SK-N-SH (cell line): ENCODE results near the gene CDK5R2. TPM values are rescaled to one million over a fixed set of nuclear protein-coding genes. Genes with fewer than 3 reads are reported as not detected.

Experiments
- CTCF ChIA-PET: fragments of 300-600, 350-600 bp; formaldehyde crosslinking; extraction: SDS; loops from one replicate; lab custom pipeline; 2021; lab: Yijun Ruan, JAX
- POLR2A ChIA-PET: fragments of 350-600 bp; sonication (Branson Sonifier 250); formaldehyde crosslinking; extraction: SDS; loops from one replicate; lab custom pipeline; 2020; ENCODE audit warnings: antibody characterized with exemption, inconsistent platforms; lab: Yijun Ruan, JAX
- DNase-seq: peaks from one replicate; pipeline ENCODE4 v3.0.0; 2012
- H2AFZ ChIP-seq: fragments of 200-600 bp; sonication (generic); 2 replicates; pipeline ENCODE4 v1.8.1; 2016; ENCODE audit warnings: antibody characterized with exemption, mild to moderate bottlenecking, low read depth
- H3F3A ChIP-seq: fragments of 200-600 bp; sonication (generic); replicated peaks from 2 replicates; pipeline ENCODE3; 2016; ENCODE audit warnings: antibody characterized with exemption, mild to moderate bottlenecking; ENCODE audit not compliant: insufficient read depth
- H3K27ac ChIP-seq, 2 experiments: fragments of 200-500 bp in 1 of 2; fragments of 200-600 bp in 1 of 2; sonication (Bioruptor generic) in 1 of 2; sonication (generic), shearing (Covaris generic) in 1 of 2; 2 replicates each; pipeline versions ENCODE4 v1.5.1 to v1.6.1; 2014 to 2016; ENCODE audit warnings: low read depth in 2 of 2, inconsistent platforms in 1 of 2, low read length in 1 of 2, mild to moderate bottlenecking in 1 of 2, mixed read lengths in 1 of 2
- H3K27me3 ChIP-seq: fragments of 200-600 bp; sonication (generic), shearing (Covaris generic); 2 replicates; pipeline ENCODE4 v1.6.1; 2016; ENCODE audit warnings: mixed run types; ENCODE audit not compliant: insufficient read depth
- H3K36me3 ChIP-seq, 2 experiments: fragments of 200-500 bp in 1 of 2; fragments of 200-600 bp in 1 of 2; sonication (Bioruptor generic) in 1 of 2; sonication (generic) in 1 of 2; replicated peaks in 1 of 2; 2 replicates each; pipeline versions ENCODE3 to v1.5.1; 2014 to 2016; ENCODE audit warnings: low read length in 1 of 2, mild to moderate bottlenecking in 1 of 2; ENCODE audit not compliant: insufficient read depth in 2 of 2, control insufficient read depth in 1 of 2
- H3K4me1 ChIP-seq, 2 experiments: fragments of 200-500 bp in 1 of 2; fragments of 200-600 bp in 1 of 2; sonication (Bioruptor generic) in 1 of 2; sonication (generic), shearing (Covaris generic) in 1 of 2; 2 replicates each; pipeline versions ENCODE4 v1.5.1 to v1.6.1; 2014 to 2016; ENCODE audit warnings: low read depth in 1 of 2, low read length in 1 of 2, mixed run types in 1 of 2; ENCODE audit not compliant: insufficient read depth in 2 of 2, control insufficient read depth in 1 of 2
- H3K4me2 ChIP-seq: fragments of 200-600 bp; sonication (generic), shearing (Covaris generic); 2 replicates; pipeline ENCODE4 v1.6.1; 2017; ENCODE audit warnings: mixed run types
- H3K4me3 ChIP-seq, 2 experiments: fragments of 200-500 bp in 1 of 2; fragments of 200-600 bp in 1 of 2; sonication (Bioruptor generic) in 1 of 2; sonication (generic), shearing (Covaris generic) in 1 of 2; 2 replicates each; pipeline versions ENCODE4 v1.5.1 to v1.8.1; 2014 to 2016; ENCODE audit warnings: low read depth in 2 of 2, inconsistent platforms in 1 of 2, low read length in 1 of 2, mild to moderate bottlenecking in 1 of 2, mixed read lengths in 1 of 2, moderate library complexity in 1 of 2
- H3K79me2 ChIP-seq: fragments of 200-600 bp; sonication (generic); 2 replicates; pipeline ENCODE4 v1.8.1; 2017; ENCODE audit warnings: mild to moderate bottlenecking; ENCODE audit not compliant: insufficient read depth
- H3K9ac ChIP-seq: fragments of 200-600 bp; sonication (generic); 2 replicates; pipeline ENCODE4 v1.6.1; 2017; ENCODE audit warnings: mixed run types
- H3K9me2 ChIP-seq: fragments of 200-600 bp; sonication (generic); 2 replicates; pipeline ENCODE4 v1.6.1; 2017; ENCODE audit warnings: mixed run types
- H3K9me3 ChIP-seq: fragments of 200-600 bp; sonication (generic); 2 replicates; pipeline ENCODE4 v1.6.1; 2017; ENCODE audit warnings: mixed run types, mild to moderate bottlenecking, moderate library complexity
- H4K20me1 ChIP-seq: fragments of 200-600 bp; sonication (generic); 2 replicates; pipeline ENCODE4 v1.6.1; 2017; ENCODE audit warnings: mild to moderate bottlenecking, mixed run types; ENCODE audit not compliant: insufficient read depth
- CHD2 ChIP-seq: fragments of 150-350 bp; IDR thresholded peaks from 2 replicates; pipeline ENCODE4 v1.6.1; 2018; ENCODE audit warnings: low read length; ENCODE audit not compliant: partially characterized antibody
- ELF1 ChIP-seq: IDR thresholded peaks from 2 replicates; pipeline ENCODE4 v1.4.0; 2012
- EP300 ChIP-seq, 2 experiments: IDR thresholded peaks; 2 replicates each; pipeline versions ENCODE4 v1.4.0 to v1.6.1; 2012; ENCODE audit warnings: borderline replicate concordance in 1 of 2, low read depth in 1 of 2, low read length in 1 of 2
- EZH2phosphoT487 ChIP-seq: fragments of 200-600 bp; sonication (generic); IDR thresholded peaks from 2 replicates; pipeline ENCODE4 v1.6.1; 2017; ENCODE audit warnings: low read depth, mixed run types, mild to moderate bottlenecking, antibody characterized with exemption, moderate library complexity, borderline replicate concordance
- FOSL2 ChIP-seq: IDR thresholded peaks from 2 replicates; pipeline ENCODE4 v1.4.0; 2012; ENCODE audit warnings: low read depth, mild to moderate bottlenecking, moderate library complexity, borderline replicate concordance
- FOXJ3 ChIP-seq: sonication (generic); formaldehyde crosslinking; IDR thresholded peaks from 2 replicates; pipeline ENCODE4 v1.5.1; 2020; ENCODE audit warnings: mild to moderate bottlenecking, missing genetic modification reagents
- FOXM1 ChIP-seq: IDR thresholded peaks from 2 replicates; pipeline ENCODE4 v1.4.0; 2012; ENCODE audit warnings: low read depth, mild to moderate bottlenecking
- GABPA ChIP-seq: IDR thresholded peaks from 2 replicates; pipeline ENCODE4 v1.4.0; 2012; ENCODE audit warnings: low read depth, mild to moderate bottlenecking
- JUND ChIP-seq: IDR thresholded peaks from 2 replicates; pipeline ENCODE4 v1.4.0; 2012
- MEF2A ChIP-seq: IDR thresholded peaks from 2 replicates; pipeline ENCODE4 v1.4.0; 2012; ENCODE audit warnings: low read depth, borderline replicate concordance
- NFIC ChIP-seq: IDR thresholded peaks from 2 replicates; pipeline ENCODE4 v1.4.0; 2012; ENCODE audit warnings: borderline replicate concordance
- NRF1 ChIP-seq: IDR thresholded peaks from 2 replicates; pipeline ENCODE4 v1.6.1; 2012; ENCODE audit warnings: low read depth, mild to moderate bottlenecking, low read length
- RCOR1 ChIP-seq: fragments of 150-350 bp; IDR thresholded peaks from 2 replicates; pipeline ENCODE4 v1.6.1; 2017; ENCODE audit warnings: antibody characterized with exemption, low read length
- REST ChIP-seq: IDR thresholded peaks from 2 replicates; pipeline ENCODE4 v1.6.1; 2012; ENCODE audit warnings: mild to moderate bottlenecking, low read depth, low read length, moderate library complexity
- SIN3A ChIP-seq: IDR thresholded peaks from 2 replicates; pipeline ENCODE4 v1.6.1; 2012; ENCODE audit warnings: low read depth, mild to moderate bottlenecking, low read length, moderate library complexity, borderline replicate concordance
- SMC3 ChIP-seq: IDR thresholded peaks from 2 replicates; pipeline ENCODE4 v1.6.1; 2012; ENCODE audit warnings: low read depth, low read length, improper control_type of control experiment
- TAF1 ChIP-seq: IDR thresholded peaks from 2 replicates; pipeline ENCODE4 v1.6.1; 2012; ENCODE audit warnings: low read depth, mild to moderate bottlenecking, low read length, moderate library complexity, borderline replicate concordance
- USF2 ChIP-seq: fragments of 150-350 bp; IDR thresholded peaks from 2 replicates; pipeline ENCODE4 v1.6.1; 2017; ENCODE audit warnings: antibody characterized with exemption, low read length, low read depth, borderline replicate concordance
- ZBTB33 ChIP-seq: IDR thresholded peaks from 2 replicates; pipeline ENCODE4 v1.4.0; 2012; ENCODE audit warnings: low read depth, borderline replicate concordance
- WGBS: methylation state at CpG from one replicate; pipeline ENCODE4 v1.1.6; 2017; ENCODE audit warnings: low lambda C conversion rate; 5-methylcytosine and 5-hydroxymethylcytosine counted together
- polyA plus RNA-seq, 3 experiments: library from polyadenylated mRNA; depleted of rRNA; stranded (reverse); fragments of >200 nt; gene quantifications; 2 replicates each; pipeline ENCODE4 v1.2.3, GENCODE V29; 2012
- TF ChIP-seq, protein P1 (sequence below): fragments of 150-350 bp; IDR thresholded peaks from 2 replicates; pipeline ENCODE4 v1.6.1; 2016; ENCODE audit warnings: mild to moderate bottlenecking, low read depth, low read length
- TF ChIP-seq, protein P2 (sequence below): IDR thresholded peaks from 2 replicates; pipeline ENCODE4 v1.4.0; 2012; ENCODE audit warnings: low read depth, borderline replicate concordance
- TF ChIP-seq, protein P3 (sequence below): IDR thresholded peaks from 2 replicates; pipeline ENCODE4 v1.4.0; 2012; ENCODE audit warnings: low read depth

The CDK5R2 gene
- 0.19 and 0.26 TPM in 2 replicates for polyA plus RNA-seq (2012; rRNA removed)
- 0.35 and 0.56 TPM in 2 replicates for polyA plus RNA-seq (2012; cell fraction: cytosol; rRNA removed)
- polyA plus RNA-seq (2012; cell fraction: nucleus; rRNA removed), result 0.13 and 0.31 TPM in 2 replicates

DNA sequence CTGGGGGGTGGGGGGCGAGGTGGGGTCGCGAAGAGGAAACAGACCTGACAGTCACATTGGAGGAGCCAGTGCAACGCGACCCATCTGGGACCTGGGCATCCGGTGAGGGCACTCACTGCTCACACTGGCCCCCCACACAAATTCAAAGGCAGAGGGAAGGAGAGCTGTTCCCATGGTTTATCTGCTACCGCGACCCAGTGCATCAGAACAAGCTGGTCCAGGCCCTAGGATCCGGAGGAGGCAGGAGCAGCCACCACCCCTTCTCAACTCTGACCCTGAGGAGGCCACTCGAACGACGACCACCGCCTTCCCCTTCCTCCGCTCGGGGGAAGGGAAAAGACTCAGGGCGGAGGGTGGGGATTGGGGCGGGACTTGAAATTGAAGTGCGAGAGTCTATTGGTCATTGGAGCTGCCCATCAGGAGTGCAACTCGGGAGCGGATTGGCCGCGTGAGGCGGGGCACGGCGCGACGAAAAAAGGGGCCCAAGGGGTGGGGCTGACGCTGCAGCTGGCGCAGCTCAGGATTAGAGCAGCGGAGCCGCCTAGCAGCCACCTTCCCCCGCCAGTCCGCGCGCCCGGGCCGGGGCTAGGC lies at the start of gene CDK5R2:
Gene CDK5R2 (plus strand): TSS at position 526 of the 591 bp plus-strand sequence. CDS start 155 bp downstream, outside the sequence.
- H3K27me3 ChIP-seq, result peaks cover 41% of the 10 kb centered on the region
- ChIA-PET POLR2A (interaction anchor here (0.6 to 2.1 kb wide), 4 partner anchors 26 to 102 kb away, joined by 4 to 11 read pairs (median 6); partner anchors contain the start of gene FEV), CTCF (interaction anchor here (0.9 to 13.5 kb wide), 10 partner anchors 20 to 102 kb away, joined by 3 to 208 read pairs (median 4); partner anchors contain the start of gene FEV)
- 0% methylated on average over 22 of the region's 37 CpGs for WGBS
- H3F3A ChIP-seq, result peaks cover 5% of the 10 kb centered on the region
- H3K4me3 ChIP-seq, result peak within 1 kb of the TSS; percentile 60 to 63
- no peaks in the 10 kb centered on the region for H3K9me3 ChIP-seq
- peaks cover 8 to 47% of the 10 kb centered on the region in 2 experiments; a peak in 2 of 4 replicates for H3K4me1 ChIP-seq
- peak within 1 kb of the TSS in 1 of 2 experiments; percentile 94; a peak in 2 of 4 replicates for H3K27ac ChIP-seq
- peak within 1 kb of the TSS; percentile 23; the same call in 1 of the 2 replicates for H3K9ac ChIP-seq
- peak within 1 kb of the TSS; percentile 75 for H3K4me2 ChIP-seq
- no peaks in the 10 kb centered on the region for H3K36me3 ChIP-seq
- peak; percentile 98 for DNase-seq
- peak within 1 kb of the TSS; percentile 63; the same call in 1 of the 2 replicates for H2AFZ ChIP-seq
- no peaks in the 10 kb centered on the region for H3K79me2 ChIP-seq
- no peaks in the 10 kb centered on the region for H4K20me1 ChIP-seq
- no peaks in the 10 kb centered on the region for H3K9me2 ChIP-seq
- TF ChIP-seq ZBTB33 (no peak), FOXJ3 (CRISPR knock-in tag) (no peak), NFIC (no peak), CHD2 (peak; percentile 76), SMC3 (no peak), EP300 (IDR thresholded peaks at IDR 0.05; ENCODE audit: borderline replicate concordance in 1 of 2, low read depth in 1 of 2, low read length in 1 of 2) (peak in 1 of 2 experiments; percentile 32; a peak in 1 of 4 replicates), EZH2phosphoT487 (no peak), ELF1 (no peak), JUND (no peak), FOSL2 (no peak), GABPA (no peak), FOXM1 (no peak), MEF2A (no peak), REST (no peak), TAF1 (no peak), NRF1 (peak; percentile 48; the same call in 1 of the 2 replicates), RCOR1 (no peak; the same call in 1 of the 2 replicates), USF2 (no peak), SIN3A (no peak)
- TF ChIP-seq, protein P1, sequence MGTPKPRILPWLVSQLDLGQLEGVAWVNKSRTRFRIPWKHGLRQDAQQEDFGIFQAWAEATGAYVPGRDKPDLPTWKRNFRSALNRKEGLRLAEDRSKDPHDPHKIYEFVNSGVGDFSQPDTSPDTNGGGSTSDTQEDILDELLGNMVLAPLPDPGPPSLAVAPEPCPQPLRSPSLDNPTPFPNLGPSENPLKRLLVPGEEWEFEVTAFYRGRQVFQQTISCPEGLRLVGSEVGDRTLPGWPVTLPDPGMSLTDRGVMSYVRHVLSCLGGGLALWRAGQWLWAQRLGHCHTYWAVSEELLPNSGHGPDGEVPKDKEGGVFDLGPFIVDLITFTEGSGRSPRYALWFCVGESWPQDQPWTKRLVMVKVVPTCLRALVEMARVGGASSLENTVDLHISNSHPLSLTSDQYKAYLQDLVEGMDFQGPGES, result peak; percentile 34; the same call in 1 of the 2 replicates
- TF ChIP-seq, protein P2, sequence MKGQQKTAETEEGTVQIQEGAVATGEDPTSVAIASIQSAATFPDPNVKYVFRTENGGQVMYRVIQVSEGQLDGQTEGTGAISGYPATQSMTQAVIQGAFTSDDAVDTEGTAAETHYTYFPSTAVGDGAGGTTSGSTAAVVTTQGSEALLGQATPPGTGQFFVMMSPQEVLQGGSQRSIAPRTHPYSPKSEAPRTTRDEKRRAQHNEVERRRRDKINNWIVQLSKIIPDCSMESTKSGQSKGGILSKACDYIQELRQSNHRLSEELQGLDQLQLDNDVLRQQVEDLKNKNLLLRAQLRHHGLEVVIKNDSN, result no peak
- TF ChIP-seq, protein P3, sequence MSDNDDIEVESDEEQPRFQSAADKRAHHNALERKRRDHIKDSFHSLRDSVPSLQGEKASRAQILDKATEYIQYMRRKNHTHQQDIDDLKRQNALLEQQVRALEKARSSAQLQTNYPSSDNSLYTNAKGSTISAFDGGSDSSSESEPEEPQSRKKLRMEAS, result 0 out of 2 replicates have a peak, but pooled peaks have one; percentile 38
